GM11168 (cell line): ENCODE results near the gene IRF2BPL.

Source experiments
- in situ Hi-C: fragments of 300-500 bp; cut with MboI; formaldehyde crosslinking; loops from one replicate; pipeline ENCODE4 v1.12.0; 2022; ENCODE audit warnings: low sequenced_read_pairs; ENCODE audit not compliant: unreplicated experiment

The IRF2BPL gene

DNA sequence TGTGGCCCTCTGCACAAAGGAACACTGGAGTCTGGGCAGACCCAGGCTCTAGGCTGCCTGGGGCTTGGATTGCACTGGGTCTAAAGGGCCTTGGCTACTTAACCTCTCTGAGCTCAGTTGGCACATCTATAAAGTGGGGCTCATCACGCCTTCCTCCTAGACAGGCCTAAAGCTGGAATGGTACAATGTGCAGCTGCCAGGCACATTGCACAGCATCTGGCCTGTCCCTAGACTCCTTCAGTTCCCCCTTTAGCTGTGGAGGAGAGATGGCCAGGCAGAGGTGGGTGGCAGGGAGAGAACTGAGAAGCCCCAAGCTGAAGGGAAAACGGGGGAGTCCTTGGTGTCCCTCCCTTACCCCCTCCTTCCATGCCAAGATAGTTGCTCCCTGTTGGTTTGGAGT is 10.8 kb downstream of the IRF2BPL start:
- in situ Hi-C loops, result no loop called here

DNA sequence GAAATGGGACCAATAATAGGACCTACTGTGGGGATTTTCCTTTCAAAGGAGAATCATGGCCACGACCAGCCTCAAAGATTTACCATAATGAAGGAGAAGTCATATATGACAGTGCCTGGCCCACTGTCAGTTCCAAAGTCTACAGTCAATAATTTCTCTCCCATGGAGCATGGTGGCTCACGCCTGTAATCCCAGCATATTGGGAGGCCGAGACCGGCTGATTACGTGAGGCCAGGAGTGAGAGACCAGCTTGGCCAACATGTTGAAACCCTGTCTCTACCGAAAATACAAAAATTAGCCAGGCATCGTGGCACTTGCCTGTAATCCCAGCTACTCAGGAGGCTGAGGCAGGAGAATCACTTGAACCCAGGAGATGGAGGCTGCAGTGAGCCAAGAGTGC is 13.8 kb downstream of the IRF2BPL start:
- in situ Hi-C loops, result no loop called here

DNA sequence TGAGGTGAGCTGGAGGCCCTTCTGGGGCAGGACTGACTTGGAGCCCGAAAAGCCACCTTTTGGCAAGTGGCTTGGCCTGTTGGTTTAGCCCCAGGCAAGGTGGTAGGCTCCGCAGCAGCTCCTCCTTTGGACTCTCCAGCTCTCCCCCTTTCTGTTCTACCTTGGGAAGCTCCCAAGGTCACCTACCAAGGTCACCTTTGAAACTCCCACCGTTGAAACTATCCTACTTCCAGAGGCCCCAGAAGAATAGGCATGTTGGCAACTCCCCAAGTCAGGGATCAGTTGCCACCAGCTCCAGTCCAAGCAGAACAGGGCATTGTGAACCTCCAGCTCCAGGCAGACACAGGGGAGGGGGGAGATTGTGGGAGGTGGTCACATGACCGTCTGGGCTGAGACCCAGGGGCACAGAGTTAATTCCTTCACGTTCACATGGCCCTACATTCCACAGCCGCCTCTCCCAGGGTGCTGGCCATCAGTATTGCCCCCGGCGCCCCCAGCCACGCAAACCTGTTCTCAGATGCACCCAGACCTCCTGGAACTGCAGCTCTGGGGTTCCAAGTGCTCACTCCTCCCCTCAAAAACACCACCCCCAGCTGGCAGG is 14.4 kb downstream of the IRF2BPL start:
- in situ Hi-C loops, result no loop called here

DNA sequence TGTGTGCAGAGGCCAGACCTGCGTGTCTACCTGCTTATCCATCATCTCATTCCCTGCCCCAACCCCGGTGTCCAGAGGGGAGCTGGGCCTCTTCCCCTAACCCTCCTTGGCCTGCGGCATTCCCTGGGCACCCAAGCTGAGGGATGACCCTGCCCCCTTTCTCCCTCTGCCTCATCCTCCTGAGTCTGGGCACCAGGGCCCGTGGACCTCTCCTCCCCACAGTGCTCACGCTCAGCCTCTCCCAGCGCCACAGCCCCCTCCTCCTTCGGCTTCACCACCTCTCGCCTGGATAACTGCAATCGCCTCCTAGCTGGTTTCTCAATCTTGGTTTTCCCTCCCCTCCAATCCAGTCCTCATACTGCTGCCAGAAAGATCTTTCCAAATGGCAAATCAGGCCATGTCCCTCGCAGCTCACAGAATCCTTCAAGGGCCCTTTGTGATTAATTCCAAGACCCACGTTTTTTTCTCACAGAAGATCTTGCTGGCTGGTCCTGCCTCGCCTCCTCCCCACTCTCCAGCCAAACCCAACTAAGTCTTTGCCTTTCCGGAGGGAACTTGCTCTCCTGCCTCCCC is 16.2 kb downstream of the IRF2BPL start:
- in situ Hi-C loops, result no loop called here

DNA sequence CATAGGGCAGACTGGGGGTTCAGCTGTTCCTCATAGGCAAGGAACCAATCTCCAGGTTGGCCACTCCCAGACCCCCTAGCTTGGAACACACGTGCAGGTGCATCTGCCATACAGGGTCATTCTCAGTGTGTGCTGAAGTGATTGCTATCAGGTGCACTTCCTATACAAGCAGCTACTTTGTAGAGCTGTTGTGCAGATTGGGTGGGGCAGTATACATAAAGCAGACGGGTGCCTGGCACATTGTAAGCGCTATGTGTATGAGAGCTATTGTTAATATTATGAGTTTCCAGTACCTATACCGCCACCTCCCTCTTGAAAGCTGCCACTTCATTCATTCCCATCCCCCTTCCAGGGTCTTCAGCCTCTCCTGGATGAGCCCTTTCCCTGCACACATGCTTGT is 17.3 kb downstream of the IRF2BPL start:
- in situ Hi-C loops, result no loop called here

DNA sequence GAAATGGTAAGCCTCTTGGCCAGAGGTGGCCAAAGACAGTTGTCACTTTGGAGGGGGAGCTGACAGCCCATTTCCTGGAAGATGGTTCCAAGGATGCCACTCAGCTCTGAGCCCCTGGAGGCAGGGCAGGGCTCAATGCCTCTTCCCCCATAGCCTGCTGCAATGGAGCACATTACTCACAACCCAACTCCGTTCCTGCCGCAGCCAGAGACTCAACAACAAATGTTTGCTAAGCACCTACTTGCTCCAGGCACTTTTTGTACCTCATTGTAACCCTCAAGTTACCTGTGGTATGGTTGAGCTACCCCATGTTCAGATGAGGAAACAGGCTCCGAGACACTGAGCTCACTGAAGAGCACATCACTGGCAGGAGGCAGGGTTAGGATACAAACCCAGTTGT is 19.5 kb downstream of the IRF2BPL start:
- in situ Hi-C loops, result loop anchor here (5.0 kb wide), 1 partner anchor 47 kb away; no protein-coding TSS in a partner anchor

DNA sequence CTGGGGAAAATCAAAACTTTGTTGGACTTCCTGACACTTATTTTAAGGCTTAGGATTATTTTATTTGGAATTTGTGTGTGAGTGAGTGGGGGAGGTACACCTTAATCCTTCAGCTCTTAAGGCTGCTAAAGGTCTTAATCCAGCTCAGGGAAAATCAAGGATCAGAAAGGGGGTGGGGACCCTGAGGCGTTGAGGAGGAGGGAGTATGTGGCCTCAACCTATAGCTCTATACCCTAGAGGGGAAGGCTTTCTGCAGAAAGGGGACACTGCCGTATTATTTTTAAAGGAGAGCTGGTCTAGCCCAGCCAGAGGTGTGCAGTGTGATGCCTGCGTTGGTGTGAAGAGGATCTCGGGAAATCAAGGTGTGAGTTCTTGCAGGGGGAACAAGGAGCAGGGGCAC is 20.0 kb downstream of the IRF2BPL start:
- in situ Hi-C loops, result loop anchor here (5.0 kb wide), 1 partner anchor 46 kb away; no protein-coding TSS in a partner anchor

DNA sequence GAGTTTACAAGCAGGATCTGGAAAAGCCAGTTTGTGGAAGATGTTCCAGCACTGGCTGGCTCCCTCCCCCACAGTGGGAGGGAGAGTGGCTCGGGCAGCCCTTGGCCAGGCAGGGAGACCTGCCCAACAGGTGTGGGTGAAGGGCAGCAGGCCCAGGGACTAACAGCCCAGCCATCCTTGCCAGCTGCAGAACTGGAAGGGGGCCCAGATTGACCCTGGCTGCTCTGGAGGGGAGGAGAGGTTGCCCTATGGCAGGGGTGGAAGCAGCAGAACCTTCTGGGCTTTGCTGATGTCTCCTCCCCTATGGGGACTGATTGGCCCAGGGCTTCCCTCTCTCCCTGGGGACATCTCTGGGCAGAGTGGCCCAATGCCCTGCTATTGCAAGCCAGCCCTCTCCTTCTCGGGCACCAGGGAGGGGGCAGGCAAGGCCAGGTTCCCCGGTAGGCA is 20.5 kb downstream of the IRF2BPL start:
- in situ Hi-C loops, result loop anchor here (5.0 kb wide), 1 partner anchor 46 kb away; no protein-coding TSS in a partner anchor

DNA sequence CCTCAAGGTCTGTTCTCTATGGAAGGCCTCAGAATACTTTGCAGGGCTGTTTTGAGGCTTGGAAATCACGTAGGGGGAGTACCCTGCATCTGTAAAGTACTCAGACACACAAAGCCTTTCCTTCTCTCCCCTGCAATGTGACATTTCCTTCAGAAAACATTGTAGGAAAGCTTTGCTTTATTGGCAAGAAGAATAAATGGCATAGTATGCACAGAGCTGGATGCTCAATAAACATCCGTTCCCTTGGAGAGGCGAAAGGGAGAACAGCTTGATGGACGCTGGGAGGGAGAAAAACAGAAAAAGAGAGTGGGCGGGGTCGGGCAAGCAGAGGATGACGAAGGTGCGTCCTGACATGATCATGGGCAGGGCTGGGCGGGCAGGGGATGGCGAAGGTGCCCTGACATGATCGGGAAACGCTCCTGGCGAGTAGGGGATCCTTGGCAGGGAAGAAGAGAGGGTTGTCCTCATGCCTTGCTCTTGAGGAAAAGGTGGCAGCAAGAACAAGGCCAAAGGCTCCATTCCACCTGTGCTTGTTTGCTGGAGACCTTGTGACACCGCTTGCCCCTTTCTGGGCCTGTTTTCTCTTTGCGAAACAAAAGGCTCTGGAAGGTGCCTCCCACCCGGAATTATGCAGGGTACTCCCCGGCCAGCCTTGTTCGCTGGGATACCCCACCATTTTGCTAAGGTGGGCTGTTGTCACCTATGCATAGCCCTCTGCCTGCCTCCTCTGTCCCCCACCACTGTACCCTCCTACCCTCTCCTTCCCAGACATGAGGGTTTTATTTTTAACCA is 21.1 kb downstream of the IRF2BPL start:
- in situ Hi-C loops, result loop anchor here (5.0 kb wide), 1 partner anchor 45 kb away; no protein-coding TSS in a partner anchor

DNA sequence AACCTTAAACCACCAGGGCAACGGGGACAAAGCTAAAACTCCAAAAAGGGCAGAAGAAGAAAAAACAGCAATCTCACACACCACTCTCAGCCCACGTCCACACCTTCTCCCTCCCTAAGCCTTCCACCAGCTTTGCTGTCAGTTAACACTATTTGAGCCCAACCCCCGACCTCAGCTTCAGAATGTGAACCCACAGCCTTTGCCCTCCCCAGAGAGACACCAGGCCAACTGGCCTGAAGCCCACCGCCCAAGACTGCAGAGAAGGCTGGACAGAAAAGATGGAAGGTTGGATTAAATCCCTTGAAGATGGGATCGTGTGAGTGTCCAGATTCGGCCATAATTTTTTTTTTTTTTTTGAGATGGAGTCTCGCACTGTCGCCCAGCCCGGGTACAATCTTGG is 22.4 kb downstream of the IRF2BPL start:
- in situ Hi-C loops, result loop anchor here (5.0 kb wide), 1 partner anchor 44 kb away; no protein-coding TSS in a partner anchor

DNA sequence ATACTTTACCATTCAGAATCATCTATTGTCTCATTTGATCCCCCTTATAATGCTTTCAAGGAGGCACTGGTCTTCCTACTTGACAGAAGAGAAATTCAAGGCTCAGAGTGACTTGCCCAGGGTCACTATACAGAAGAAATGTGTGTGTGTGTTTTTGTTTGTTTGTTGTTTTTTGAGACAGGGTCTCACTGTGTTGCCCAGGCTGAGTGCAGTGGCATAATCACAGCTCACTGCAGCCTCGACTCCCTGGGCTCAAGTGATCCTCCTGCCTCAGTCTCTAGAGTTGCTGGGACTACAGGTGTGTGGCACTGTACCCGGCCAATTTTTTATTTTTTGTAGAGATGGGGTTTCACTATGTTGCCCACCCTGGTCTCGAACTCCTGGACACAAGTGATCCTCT is 22.9 kb downstream of the IRF2BPL start:
- in situ Hi-C loops, result loop anchor here (5.0 kb wide), 1 partner anchor 43 kb away; no protein-coding TSS in a partner anchor

DNA sequence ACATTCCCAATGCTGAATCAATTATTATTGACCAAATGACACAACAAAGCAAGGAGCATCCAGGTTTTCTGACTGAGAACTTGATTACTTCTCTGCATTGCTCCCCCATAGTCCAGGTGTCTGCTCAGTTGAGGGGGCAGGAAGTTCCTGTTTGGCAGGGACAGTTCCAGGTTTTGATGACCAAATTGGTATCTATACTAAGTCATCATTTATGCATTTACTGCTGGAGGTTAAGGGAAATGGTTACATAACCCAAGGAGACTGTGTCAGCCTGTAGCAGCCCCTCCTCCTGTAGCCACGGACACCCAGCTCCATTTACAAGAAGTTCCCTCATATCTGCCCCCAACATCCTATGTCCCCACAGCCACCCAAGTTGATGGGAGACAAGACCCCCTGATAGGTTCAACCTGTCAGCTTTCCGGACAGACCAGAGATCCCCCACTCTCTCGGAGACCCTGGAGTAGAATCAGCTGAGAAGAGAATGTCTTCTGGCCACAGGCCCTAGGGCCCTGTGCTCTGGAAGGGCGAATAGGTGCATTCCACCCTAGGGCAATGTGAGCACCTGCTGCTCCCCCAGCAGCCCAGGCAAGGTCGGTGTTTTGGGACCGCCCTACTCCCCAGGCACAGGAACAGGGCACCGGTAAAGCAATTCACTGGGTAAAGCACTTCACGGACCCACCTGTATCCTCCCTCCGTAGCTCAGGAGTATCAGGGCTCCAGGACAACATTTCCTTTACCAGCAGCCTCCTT is 23.6 kb downstream of the IRF2BPL start:
- in situ Hi-C loops, result loop anchor here (5.0 kb wide), 1 partner anchor 43 kb away; no protein-coding TSS in a partner anchor

DNA sequence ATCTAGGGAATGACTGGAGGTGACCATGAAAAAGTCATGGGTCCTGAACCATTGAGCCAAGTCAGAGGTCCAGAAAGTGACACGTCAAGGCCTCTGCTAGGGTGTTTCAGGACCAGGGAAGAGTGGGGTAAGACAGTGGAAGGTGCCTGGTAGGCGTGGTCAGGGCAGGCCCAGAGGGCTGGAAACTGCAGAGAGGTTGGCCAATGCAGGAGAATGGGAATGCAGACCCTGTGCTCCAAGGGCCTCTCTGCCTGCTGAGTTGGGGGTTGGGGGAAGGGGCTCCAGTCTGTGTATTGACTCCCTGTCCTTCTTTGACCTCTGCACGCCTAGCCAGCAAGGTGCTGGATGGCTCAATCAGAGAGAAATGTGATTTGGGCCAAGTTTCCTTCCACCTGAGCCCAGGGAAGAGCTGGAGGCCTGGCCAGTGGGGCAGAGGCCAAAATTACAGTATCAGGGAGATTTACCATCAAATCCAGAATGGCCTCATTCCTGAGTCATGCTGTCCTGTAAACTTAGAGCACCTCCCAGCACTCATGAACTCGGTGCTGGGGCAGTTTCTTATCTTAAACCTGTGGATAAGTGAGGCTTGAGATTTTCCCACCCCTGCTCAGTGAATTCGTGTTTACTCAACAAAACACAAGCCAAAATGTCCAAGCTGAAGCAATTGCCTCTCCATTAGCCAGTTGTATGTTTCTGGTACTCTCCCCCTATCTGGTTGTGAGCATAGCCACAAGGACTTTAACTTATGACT is 24.4 kb downstream of the IRF2BPL start:
- in situ Hi-C loops, result no loop called here

DNA sequence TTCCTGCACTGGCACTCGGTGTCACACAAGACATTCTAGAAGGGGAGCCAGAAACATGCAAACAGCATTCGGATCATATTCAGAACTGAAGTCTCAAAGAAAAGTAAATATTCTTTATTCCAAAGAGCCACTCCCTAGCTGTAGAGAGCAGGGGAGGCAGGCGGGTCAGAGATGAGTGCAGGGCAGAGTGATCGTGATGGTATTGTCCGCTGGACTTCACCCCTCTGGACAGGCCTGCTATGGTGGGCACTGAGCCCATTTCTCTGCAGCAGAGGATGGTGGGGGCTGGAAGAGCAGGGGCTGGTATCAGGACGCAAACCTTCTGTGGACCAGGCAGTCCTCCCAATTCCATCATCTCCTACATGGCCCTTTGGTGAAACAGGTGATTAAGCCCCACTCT is 25.6 kb downstream of the IRF2BPL start:
- in situ Hi-C loops, result no loop called here

DNA sequence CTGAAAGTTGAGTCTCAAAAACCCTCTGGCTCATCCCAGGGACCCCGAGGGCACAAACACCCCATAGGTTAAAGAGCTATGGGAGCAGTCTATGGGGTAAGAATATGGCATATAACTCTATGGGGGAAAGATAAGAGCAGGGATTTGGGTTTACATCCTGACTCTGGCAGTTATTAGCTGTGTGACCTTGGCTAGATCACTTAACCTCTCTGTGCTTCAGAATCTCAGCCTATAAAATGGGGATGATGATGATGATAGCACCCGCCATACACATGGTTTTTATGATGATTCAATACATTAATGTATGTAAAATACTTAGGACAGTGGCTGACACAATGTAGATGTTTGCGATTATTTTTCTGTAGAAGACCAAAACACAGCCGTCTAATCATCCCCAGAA is 26.2 kb downstream of the IRF2BPL start:
- in situ Hi-C loops, result no loop called here

DNA sequence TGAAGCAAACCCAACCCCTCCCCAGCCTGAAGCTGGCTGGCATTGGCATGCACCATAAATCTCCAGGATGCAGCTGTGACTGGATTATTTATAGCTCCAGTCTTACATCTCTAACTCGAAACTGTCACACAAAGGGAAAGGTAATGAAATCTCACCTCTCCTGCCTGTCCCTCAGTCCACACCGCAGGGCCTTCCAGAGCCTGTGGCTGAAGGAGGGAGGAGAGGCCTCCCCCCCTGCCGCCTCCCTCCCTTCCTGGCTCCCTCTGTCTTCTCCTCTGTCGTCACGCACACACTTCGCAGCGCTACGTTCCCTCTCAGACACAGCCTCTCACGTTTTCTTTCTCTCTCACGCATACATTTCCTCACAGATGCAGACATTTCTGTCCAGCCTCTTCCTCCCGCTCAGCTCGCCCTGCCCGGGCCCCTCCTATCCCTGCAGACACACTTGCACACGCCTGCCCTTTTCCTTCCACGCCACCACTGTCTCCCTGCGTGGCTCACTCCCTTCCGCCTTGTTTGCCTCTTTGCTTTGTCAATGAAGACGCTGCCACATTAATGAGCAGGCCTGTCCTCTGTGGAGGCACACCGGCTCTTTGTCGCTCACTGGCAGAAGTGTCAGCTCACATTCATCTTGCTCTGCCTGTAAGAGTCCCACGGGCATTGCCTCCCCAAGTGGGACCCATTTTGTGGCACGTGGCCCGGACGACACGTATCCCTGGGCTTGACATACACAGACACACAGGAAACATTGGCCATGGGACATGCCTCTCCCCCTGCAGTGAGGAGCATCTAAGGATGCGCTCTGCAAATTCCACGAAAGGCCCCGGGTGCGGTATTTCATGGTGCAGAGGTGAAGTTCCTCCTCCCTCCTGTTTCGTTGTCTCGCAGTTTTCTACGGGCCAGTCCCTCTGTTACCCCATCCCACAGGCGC is 27.9 kb downstream of the IRF2BPL start:
- in situ Hi-C loops, result no loop called here

DNA sequence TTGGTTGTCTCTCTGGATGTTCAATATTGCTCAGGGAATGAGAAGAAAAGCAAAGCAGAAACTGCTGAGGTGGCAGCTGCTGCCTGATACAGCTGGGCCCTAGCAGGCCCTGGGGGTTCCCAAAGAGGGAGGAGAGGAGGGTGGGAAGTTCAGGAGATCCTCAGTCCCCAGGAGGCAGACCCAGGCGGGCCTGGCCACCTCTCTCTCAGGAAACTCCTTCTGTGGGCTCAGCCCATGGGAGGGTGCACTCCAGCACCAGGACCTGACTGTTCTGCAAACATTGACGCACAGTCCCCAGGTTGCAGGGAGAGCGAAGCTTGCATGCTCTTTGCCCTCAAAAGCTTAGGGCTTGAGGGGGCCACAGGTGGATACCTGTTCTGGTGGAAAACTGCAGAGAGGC is 29.6 kb downstream of the IRF2BPL start:
- in situ Hi-C loops, result no loop called here

DNA sequence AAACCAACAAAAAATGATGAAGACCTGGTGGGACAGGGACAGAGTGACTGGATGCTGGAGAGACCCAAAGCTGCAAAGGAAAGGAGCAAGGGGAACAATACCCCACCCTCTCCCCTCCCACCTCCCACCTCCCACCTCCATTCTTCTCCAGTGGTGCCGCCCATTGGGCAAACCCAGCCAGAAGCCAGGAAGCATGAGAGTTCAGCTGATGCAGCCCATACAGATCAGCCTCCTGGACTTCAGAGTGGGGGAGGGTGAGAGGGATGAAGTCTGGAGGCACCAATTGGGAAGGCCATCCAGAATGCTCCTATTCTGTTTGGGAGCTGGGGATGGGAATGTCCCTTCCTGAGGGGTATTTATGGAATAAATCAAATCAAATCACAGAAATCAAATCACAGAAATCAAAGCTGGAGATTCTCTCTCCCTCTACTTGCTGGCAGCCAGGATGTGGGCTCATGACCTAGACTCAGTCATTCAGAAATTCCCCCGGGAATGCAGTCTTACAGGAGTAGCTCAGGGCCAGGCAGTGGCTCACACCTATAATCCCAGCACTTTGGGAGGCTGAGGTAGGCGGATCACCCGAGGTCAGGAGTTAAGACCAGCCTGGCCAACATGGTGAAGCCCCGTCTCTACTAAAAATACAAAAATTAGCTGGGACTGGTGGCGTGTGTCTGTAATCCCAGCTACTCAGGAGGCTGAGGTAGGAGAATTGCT is 31.1 kb downstream of the IRF2BPL start:
- in situ Hi-C loops, result no loop called here
